ENCODE results near the gene PDLIM4.
A peak's percentile ranks its signal among the peaks of the same experiment; 100 is the strongest.

The PDLIM4 gene

DNA sequence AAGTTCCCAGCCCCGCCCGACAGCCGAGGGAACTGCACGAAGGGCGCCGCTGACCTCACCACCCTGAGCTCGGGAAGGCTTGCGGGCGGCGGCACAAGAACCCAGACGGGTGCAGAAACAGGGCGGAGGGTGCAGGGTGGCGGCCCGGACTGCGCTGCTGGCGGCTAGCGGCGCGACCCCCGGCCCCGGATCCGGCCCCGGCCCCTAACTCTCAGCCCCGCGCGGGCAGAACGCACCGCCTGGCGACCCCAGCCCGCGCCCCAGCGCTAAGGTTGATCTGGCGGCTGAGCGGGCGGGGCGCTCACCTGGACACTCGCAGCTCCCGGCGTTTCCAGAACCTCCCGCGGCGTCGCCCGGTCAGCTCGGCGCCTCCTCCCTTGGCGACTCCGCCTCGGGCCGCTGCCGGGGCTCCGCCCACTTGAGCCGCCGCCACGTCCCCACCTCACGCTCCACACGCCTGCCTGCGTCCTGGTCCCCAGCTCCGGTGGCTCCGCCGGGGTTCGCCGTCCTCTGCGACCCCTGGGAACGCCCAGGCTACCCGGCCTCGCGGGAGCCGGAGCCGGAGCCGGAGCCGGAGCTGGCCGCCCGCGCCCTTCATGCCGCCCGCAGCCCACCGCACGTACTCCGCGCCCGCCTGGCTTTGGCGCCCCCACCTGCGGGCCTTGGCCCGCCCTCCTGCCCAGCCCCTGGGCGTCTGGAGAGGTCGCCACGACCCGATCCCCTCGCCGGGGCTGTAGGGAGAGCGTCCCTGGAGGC is 29.8 kb upstream of the PDLIM4 start, which contains the start of gene P4HA2:
Gene P4HA2 (minus strand): TSS at position 369 of the 756 bp plus-strand sequence. CDS start 9,227 bp downstream, outside the sequence.
- DNase-seq: peak; percentile 56 to 72

GRCh38 chr5:132228241-132229035 is 29.1 kb upstream of the PDLIM4 start:
- no peak for DNase-seq

- no peak for DNase-seq
Observed at GRCh38 chr5:132229236-132229635, 28.3 kb upstream of the PDLIM4 start.

DNA sequence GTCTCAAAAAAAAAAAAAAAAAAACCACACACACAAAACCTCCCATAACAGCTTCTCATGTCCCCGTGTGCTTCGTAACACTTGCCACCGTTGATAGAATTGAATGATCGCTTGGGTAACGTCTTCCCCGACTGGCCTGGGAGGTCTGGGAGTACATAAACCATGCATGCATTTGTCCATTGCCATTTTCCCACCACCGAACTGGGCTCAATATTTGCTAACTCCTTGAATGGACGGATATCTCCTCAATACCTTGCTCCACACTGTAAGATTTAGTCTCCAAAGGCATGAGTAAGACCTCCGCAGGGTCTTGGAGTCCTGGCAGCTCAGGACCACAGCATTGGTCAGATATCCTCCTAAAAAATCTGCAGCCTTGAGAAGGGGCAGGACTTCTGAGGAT is 26.6 kb upstream of the PDLIM4 start:
- no peak for DNase-seq

DNA sequence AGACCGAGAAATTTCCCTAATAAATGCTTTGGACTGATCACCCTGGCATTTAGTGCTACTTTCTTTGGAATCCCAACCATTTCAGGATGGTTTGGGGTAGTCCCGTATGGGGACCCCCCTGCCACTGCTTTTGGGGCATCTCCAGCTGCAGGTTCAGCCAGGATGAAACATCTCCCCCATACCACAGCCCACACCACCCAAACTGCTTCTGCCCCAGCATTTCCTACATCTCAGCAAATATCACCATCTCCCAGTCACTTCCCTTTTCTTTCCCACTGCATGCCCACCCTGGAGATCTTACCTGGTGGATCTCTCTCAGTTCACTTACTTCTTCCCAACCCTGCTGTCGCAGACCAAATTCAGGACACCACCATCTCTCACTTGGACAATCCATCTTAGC is 25.0 kb upstream of the PDLIM4 start:
- no peak for DNase-seq

DNA sequence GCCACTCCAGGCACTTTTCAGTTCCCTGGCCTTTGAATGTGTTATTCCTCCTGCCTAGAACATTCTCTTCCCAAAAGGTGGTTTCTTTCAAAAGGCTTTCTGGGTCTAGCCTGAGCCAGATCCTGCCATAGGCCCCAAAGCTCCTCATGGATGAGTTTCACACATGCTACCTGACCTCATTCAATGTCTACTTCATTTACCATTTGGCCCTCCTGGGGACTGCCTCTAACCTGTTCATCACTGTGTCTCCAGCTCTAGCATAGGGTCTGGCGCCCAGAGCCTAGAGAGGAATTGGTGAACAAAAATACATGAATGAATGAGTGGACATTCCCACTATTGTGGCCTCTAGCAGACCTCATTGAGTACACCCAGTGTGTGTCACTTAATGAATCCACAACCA is 24.4 kb upstream of the PDLIM4 start:
- DNase-seq: no peak

DNA sequence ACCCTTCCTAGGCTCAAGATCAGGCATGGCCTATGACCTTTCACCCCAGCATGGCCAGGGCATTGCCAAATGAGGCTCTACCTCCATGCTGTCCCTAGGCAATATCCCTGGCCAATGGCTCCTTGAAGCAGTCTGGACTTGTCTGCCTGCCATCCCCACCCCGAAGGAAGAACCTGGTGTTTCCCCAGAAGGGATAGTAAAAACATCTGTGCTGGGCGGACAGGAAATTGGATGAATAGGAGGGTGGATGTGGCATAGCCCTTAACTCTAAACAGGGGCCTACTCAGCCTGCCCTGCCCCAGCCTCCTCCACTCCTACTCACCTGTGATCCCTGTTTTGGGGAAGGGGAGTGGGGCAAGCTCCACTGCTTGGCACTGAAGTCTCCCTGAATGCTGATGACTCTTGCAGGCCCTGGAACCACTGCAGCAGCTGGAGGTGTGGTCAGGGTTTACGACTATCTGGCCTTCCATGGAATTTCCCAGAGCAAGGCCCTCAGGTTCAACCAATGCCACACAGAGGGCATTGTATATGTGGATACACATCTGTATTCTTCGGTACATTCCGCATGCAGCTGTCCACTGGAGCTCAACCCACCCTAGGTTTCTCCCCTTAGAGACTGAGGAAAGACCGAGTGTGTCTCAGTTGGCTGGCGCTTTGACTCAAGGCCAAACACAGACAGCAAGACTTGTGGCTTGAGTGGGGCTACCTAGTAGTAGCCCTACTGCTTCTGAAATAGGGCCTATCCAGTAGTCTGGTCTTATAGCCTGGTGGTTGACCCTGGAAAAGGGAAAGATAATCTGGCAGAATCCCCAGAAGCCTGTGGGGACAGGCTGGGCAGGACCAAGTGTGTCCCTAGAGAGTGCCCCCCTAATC is 23.4 kb upstream of the PDLIM4 start:
- DNase-seq: no peak

- no peak for DNase-seq
Observed at GRCh38 chr5:132234684-132235062, 22.8 kb upstream of the PDLIM4 start.

DNA sequence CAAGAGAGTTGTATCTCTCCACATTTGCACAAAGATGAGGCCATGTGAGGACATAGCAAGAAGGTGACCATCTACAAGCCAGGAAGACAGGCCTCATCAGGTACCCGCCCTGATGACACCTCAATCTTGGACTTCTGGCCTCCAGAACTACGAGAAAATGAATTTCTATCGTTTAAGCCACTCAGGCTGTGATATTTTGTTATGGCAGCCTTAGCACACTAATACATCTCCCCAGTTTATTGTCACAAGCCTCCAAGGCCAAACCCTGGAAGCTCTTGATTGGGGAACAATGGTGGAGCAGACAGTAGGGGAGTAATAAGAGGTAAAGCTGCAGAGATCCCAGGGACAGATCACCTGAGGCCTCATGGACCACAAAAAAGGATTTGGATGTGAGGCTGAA is 22.2 kb upstream of the PDLIM4 start:
- DNase-seq: no peak

GRCh38 chr5:132237141-132237540 is 20.4 kb upstream of the PDLIM4 start:
- no peak for DNase-seq

- no peak for DNase-seq
Observed at GRCh38 chr5:132237670-132238069, 19.8 kb upstream of the PDLIM4 start.

GRCh38 chr5:132238169-132238744 is 19.2 kb upstream of the PDLIM4 start:
- DNase-seq: peak; percentile 67 to 78

DNA sequence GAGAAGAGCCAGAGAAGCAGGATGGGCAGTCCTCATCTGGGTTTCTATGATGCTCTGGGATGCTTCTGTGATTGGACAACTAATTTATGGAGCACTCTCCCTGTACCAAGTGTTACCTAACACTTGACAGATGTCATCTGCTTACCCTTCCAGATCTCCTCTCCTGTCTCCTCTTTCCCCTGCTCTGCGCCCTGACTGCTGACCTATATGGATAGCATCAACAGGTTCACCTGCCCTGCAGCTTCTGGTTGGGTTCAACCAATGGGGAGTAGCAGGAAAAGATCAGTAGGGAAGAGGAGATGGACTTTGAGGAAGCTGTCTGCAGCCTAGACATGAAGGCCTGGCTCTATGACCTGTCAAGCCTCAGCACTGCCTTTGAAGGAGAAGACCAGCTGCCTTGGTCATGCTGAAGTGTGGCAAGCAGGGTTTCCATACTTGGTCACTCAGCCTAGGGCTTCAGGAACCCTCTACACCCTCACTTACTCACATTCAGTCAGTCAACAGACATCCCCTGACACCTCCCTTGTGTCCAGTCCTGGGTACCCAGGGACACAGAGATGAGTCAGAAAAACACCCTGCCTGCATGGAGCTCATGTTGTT is 18.5 kb upstream of the PDLIM4 start:
- peak in 1 of 2 donors; percentile 55 for DNase-seq

DNA sequence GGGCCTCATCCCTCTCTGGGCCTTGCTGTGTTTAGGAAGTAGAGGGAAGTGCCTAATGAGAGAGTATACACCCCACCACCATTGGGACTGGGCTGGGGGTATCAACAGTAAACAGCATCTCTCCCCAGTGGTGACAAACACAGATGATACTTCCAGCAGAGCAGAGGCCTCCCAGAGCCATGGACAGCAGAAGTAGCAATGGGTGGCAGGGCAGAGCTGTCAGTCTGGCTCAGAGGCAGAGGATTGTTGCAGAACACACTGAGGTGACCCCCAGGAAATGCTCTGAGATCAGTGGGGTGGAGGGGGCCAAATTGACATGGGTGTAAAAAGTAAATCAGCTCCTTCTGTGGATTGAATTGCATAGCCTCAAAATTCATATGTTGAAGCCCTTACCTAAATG is 17.7 kb upstream of the PDLIM4 start:
- DNase-seq: no peak

- DNase-seq: no peak
Observed at GRCh38 chr5:132243366-132243977, 14.0 kb upstream of the PDLIM4 start.

- no peak for DNase-seq
Observed at GRCh38 chr5:132245593-132245992, 11.9 kb upstream of the PDLIM4 start.

DNA sequence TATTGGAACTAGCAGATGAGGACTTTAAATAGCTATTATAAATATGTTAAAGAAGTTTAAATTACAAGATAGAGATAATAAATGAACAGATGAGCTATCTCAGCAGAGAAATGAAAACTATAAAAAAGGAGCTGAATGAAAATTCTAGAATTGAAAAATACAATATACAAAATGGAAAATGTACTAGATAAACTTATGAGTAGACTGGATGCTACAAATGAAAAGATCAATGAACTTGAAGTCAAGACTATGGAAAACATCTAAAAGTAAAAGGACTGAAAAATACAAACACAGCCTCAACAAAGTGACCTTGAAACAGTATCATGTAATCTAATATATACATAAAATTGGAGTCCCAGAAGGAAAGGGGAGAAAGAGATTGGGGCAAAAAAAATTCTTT is 10.7 kb upstream of the PDLIM4 start:
- DNase-seq: no peak

DNA sequence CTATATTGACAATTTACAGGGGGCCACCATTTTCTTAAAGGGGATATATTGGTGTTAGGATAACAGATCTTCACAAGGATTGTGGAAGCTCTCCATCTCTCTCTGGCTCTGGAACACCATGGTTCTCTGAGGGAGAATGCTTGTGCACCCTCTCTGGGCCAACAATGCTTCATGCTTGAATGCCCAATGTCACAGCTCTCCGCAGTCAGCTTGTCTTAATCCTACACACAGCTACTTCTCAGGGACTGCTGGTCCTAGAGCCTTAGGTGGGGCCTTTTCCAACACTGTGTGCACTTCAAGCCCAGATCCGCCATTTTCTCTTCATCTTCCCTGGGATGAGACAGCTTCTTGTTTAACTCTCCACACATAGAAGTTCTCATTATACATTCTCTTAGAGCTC is 6.9 kb upstream of the PDLIM4 start:
- no peak for DNase-seq

DNA sequence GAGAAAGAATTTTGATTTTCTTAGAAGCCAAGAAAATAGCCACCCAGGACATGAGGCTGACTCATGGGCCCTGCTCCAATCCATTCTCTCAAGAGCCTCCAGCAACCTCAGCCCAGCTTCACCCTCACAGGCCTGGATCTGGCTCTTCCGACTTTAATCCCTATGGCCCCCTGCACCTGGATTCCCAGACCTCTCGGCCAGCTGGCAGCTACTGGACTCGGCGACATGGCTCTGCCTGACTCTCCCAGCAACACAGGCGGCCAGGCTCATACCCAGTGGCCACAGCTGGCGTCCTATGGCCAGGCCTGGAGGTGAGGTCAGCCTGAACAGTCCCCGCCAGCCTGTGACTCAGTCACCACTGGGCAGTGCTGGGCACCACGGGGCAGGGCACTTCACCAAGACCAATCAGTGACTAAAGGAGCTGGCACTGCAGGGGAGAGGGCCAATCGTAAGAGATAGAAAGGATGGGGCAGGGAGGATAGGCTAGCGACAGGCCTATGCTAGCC is 6.2 kb upstream of the PDLIM4 start:
- DNase-seq: no peak

- DNase-seq: no peak
Observed at GRCh38 chr5:132253008-132253441, 4.5 kb upstream of the PDLIM4 start.
